Lower lobe of right lung (tissue), 2 donors: Measurements from ENCODE around the gene ACBD6. TPM values are rescaled to one million over a fixed set of nuclear protein-coding genes. Genes with fewer than 3 reads are reported as not detected.

Experiments
- ATAC-seq, 2 donors: fragments of 200-7000 bp; cut with Tn5 transposase; one replicate each; pipeline ENCODE4 v1.9.1; 2020 to 2022; ENCODE audit warnings: mild to moderate bottlenecking in 2 of 2, moderate library complexity in 2 of 2
- DNase-seq: peaks from one replicate; pipeline ENCODE4 v3.0.0-alpha.2; 2020
- H3K27ac ChIP-seq: fragments of 200-600 bp; one replicate; pipeline ENCODE4 v1.8.0; 2022
- H3K27me3 ChIP-seq: fragments of 200-600 bp; one replicate; pipeline ENCODE4 v1.8.0; 2022; ENCODE audit warnings: low read depth
- H3K36me3 ChIP-seq: fragments of 200-600 bp; one replicate; pipeline ENCODE4 v1.8.0; 2022; ENCODE audit warnings: mild to moderate bottlenecking
- H3K4me1 ChIP-seq: fragments of 200-600 bp; one replicate; pipeline ENCODE4 v1.8.0; 2022
- H3K4me3 ChIP-seq: fragments of 200-600 bp; one replicate; pipeline ENCODE4 v1.8.0; 2022; ENCODE audit warnings: mild to moderate bottlenecking
- H3K9me3 ChIP-seq: fragments of 200-600 bp; one replicate; pipeline ENCODE4 v1.8.0; 2022
- CTCF ChIP-seq: fragments of 200-600 bp; IDR thresholded peaks from one replicate; pipeline ENCODE4 v1.8.0; 2022; ENCODE audit warnings: antibody characterized with exemption, mild to moderate bottlenecking
- intact Hi-C: fragments of 100-400 bp; cut with DNase I; formaldehyde crosslinking; loops from one replicate; pipeline ENCODE4 v1.11.0; 2022
- total RNA-seq: library from RNA; stranded (reverse); fragmentation: NEBNext Ultra II Directional; extraction: Animal tissue kit (Norgen Biotek cat#: 25700); gene quantifications from one replicate; pipeline ENCODE4 v1.2.1, GENCODE V29; 2021
- donor health status: DM: no; HTN: yes; CAD: no; lungs with severe emphysema.

ACBD6 gene
- total RNA-seq, 1 donor from 2014 or later = 37.4 TPM

GRCh38 chr1:180507795-180508724 lies 5.7 kb upstream of the ACBD6 start:
- Histone ChIP-seq H3K36me3 (no peaks in the 10 kb centered on the region), H3K9me3 (no peaks in the 10 kb centered on the region), H3K27ac (no peak overlapping the region), H3K4me1 (peaks cover 6% of the 10 kb centered on the region), H3K4me3 (no peak overlapping the region), H3K27me3 (no peaks in the 10 kb centered on the region)
- intact Hi-C loops = no loop called here
- DNase-seq (no peak), ATAC-seq (no peak)
- no peak for TF ChIP-seq CTCF

GRCh38 chr1:180505732-180506335 lies 3.5 kb upstream of the ACBD6 start:
- Histone ChIP-seq H3K9me3 (no peaks in the 10 kb centered on the region), H3K4me3 (no peak overlapping the region), H3K4me1 (peaks cover 17% of the 10 kb centered on the region), H3K36me3 (no peaks in the 10 kb centered on the region), H3K27me3 (no peaks in the 10 kb centered on the region), H3K27ac (no peak overlapping the region)
- intact Hi-C loops = no loop called here
- DNase-seq (no peak), ATAC-seq (no peak)
- TF ChIP-seq CTCF = no peak

GRCh38 chr1:180504186-180504585 lies 1.8 kb upstream of the ACBD6 start:
- Histone ChIP-seq H3K4me3 (no peak overlapping the region), H3K27ac (no peak overlapping the region), H3K9me3 (no peaks in the 10 kb centered on the region), H3K36me3 (no peaks in the 10 kb centered on the region), H3K27me3 (no peaks in the 10 kb centered on the region), H3K4me1 (peaks cover 31% of the 10 kb centered on the region)
- DNase-seq (no peak), ATAC-seq (no peak)
- TF ChIP-seq CTCF = no peak
- intact Hi-C loops = no loop called here

- H3K9me3 ChIP-seq = no peaks in the 10 kb centered on the region
- no peaks in the 10 kb centered on the region for H3K36me3 ChIP-seq
- no peaks in the 10 kb centered on the region for H3K27me3 ChIP-seq
- ATAC-seq (peak in 1 of 2 donors; percentile 3), DNase-seq (no peak)
- intact Hi-C loops = no loop called here
- H3K4me3 ChIP-seq = peak overlapping the region; percentile 81
- no peak for TF ChIP-seq CTCF
- H3K27ac ChIP-seq = peak overlapping the region; percentile 92
- H3K4me1 ChIP-seq = peaks cover 31% of the 10 kb centered on the region
Observed at GRCh38 chr1:180503280-180503862, 994 bp upstream of the ACBD6 start.

GRCh38 chr1:180501865-180502360 lies 464 bp downstream of the ACBD6 start:
- Histone ChIP-seq H3K36me3 (no peaks in the 10 kb centered on the region), H3K4me1 (peaks cover 31% of the 10 kb centered on the region), H3K27ac (peak overlapping the region; percentile 92), H3K27me3 (no peaks in the 10 kb centered on the region), H3K9me3 (no peaks in the 10 kb centered on the region), H3K4me3 (peak overlapping the region; percentile 81)
- TF ChIP-seq CTCF = no peak
- DNase-seq = no peak
- intact Hi-C loops = no loop called here
- peak in 1 of 2 donors; percentile 69 for ATAC-seq
